Measurements from ENCODE around the gene BRD7.

Gene BRD7

GRCh38 chr16:50273888-50274325 is 94.9 kb downstream of the BRD7 start:
- Histone ChIP-seq H3K9me2 (replicated peaks; ENCODE audit: insufficient read depth, low read length) (no peaks in the 10 kb centered on the region), H3K79me2 (ENCODE audit: insufficient read depth, low read length) (0 out of 2 replicates have a peak, but pooled peaks cover 3% of the 10 kb centered on the region), H3K9ac (ENCODE audit: low read length) (peak overlapping the region; percentile 74), H3F3A (ENCODE audit: insufficient read depth) (peaks cover 20% of the 10 kb centered on the region; the same call in 1 of the 2 replicates), H3K4me3 (ENCODE audit: insufficient read depth, low read length, poor library complexity, severe bottlenecking) (peak overlapping the region; percentile 60), H4K20me1 (ENCODE audit: low read depth, low read length) (no peaks in the 10 kb centered on the region), H2AFZ (ENCODE audit: low read depth, low read length, severe bottlenecking) (no peak overlapping the region), H3K4me2 (ENCODE audit: low read depth, low read length, poor library complexity, severe bottlenecking) (peak overlapping the region; percentile 92), H3K27ac (ENCODE audit: low read depth, low read length) (peak overlapping the region; percentile 86), H3K27me3 (ENCODE audit: low read length) (no peaks in the 10 kb centered on the region), H3K9me3 (ENCODE audit: insufficient read depth, low read length) (no peaks in the 10 kb centered on the region), H3K36me3 (ENCODE audit: low read length) (no peaks in the 10 kb centered on the region)
- TF ChIP-seq CTCF (IDR thresholded peaks at IDR 0.05; ENCODE audit: insufficient read depth, low read length, poor library complexity, severe bottlenecking) (no peak), EZH2phosphoT487 (conservative IDR thresholded peaks at IDR 0.05; ENCODE audit: low read length) (no peak)

GRCh38 chr16:50273382-50273690 is 95.5 kb downstream of the BRD7 start:
- Histone ChIP-seq H4K20me1 (ENCODE audit: low read depth, low read length) (no peaks in the 10 kb centered on the region), H3K4me3 (ENCODE audit: insufficient read depth, low read length, poor library complexity, severe bottlenecking) (no peak overlapping the region), H3K4me2 (ENCODE audit: low read depth, low read length, poor library complexity, severe bottlenecking) (no peak overlapping the region), H3K9me2 (replicated peaks; ENCODE audit: insufficient read depth, low read length) (no peaks in the 10 kb centered on the region), H3K27ac (ENCODE audit: low read depth, low read length) (peak overlapping the region; percentile 86), H3K9ac (ENCODE audit: low read length) (no peak overlapping the region), H3K36me3 (ENCODE audit: low read length) (no peaks in the 10 kb centered on the region), H3K9me3 (ENCODE audit: insufficient read depth, low read length) (no peaks in the 10 kb centered on the region), H3K79me2 (ENCODE audit: insufficient read depth, low read length) (0 out of 2 replicates have a peak, but pooled peaks cover 3% of the 10 kb centered on the region), H3F3A (ENCODE audit: insufficient read depth) (peaks cover 20% of the 10 kb centered on the region; the same call in 1 of the 2 replicates), H2AFZ (ENCODE audit: low read depth, low read length, severe bottlenecking) (no peak overlapping the region), H3K27me3 (ENCODE audit: low read length) (no peaks in the 10 kb centered on the region)
- TF ChIP-seq EZH2phosphoT487 (conservative IDR thresholded peaks at IDR 0.05; ENCODE audit: low read length) (no peak), CTCF (IDR thresholded peaks at IDR 0.05; ENCODE audit: insufficient read depth, low read length, poor library complexity, severe bottlenecking) (no peak)

GRCh38 chr16:50272687-50273381 is 96.0 kb downstream of the BRD7 start:
- Histone ChIP-seq H2AFZ (ENCODE audit: low read depth, low read length, severe bottlenecking) (no peak overlapping the region), H3K9ac (ENCODE audit: low read length) (no peak overlapping the region), H3F3A (ENCODE audit: insufficient read depth) (peaks cover 20% of the 10 kb centered on the region; the same call in 1 of the 2 replicates), H3K4me2 (ENCODE audit: low read depth, low read length, poor library complexity, severe bottlenecking) (no peak overlapping the region), H3K9me2 (replicated peaks; ENCODE audit: insufficient read depth, low read length) (no peaks in the 10 kb centered on the region), H3K27ac (ENCODE audit: low read depth, low read length) (peak overlapping the region; percentile 86; the same call in 1 of the 2 replicates), H3K27me3 (ENCODE audit: low read length) (no peaks in the 10 kb centered on the region), H3K9me3 (ENCODE audit: insufficient read depth, low read length) (no peaks in the 10 kb centered on the region), H4K20me1 (ENCODE audit: low read depth, low read length) (no peaks in the 10 kb centered on the region), H3K36me3 (ENCODE audit: low read length) (no peaks in the 10 kb centered on the region), H3K79me2 (ENCODE audit: insufficient read depth, low read length) (0 out of 2 replicates have a peak, but pooled peaks cover 3% of the 10 kb centered on the region), H3K4me3 (ENCODE audit: insufficient read depth, low read length, poor library complexity, severe bottlenecking) (no peak overlapping the region)
- no peak for TF ChIP-seq EZH2phosphoT487 (conservative IDR thresholded peaks at IDR 0.05; ENCODE audit: low read length)
- no peak for TF ChIP-seq CTCF (IDR thresholded peaks at IDR 0.05; ENCODE audit: insufficient read depth, low read length, poor library complexity, severe bottlenecking)
